Measurements from ENCODE around the gene KCNJ9. TPM values are rescaled to one million over a fixed set of nuclear protein-coding genes. Genes with fewer than 3 reads are reported as not detected.

KCNJ9 gene
- total RNA-seq, 1 experiment from 2014 or later = 0.05 TPM

DNA sequence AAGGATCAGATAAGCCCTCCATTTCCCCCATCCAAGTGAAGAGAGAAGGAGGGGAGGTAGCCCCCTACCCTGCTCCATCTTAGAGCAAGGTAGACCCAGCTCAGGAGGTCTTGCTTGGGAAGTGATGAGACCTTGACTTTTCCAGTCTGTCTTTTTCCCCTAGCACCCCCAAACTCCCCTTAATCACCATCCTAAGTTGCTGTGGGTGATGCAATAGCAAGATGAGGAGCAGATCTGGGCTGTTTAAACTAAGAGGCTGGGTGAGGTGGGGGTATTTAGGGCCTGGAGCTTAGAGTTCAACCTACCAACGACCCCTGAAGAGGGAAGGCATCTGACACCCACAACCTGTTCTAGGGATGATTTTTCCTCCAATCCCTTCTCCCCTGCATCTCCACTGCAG lies 36.0 kb downstream of the KCNJ9 start:
- H3K9me2 ChIP-seq (ENCODE audit: insufficient read depth) = no peaks in the 10 kb centered on the region
- no peaks in the 10 kb centered on the region for H3K36me3 ChIP-seq (ENCODE audit: control insufficient read depth in 1 of 2, insufficient read depth in 2 of 2, low read length in 2 of 2)
- no peaks in the 10 kb centered on the region for H3K9me3 ChIP-seq (ENCODE audit: control insufficient read depth in 1 of 2, insufficient read depth in 1 of 2, low read depth in 1 of 2, low read length in 2 of 2)
- no peak overlapping the region for H3K9ac ChIP-seq (ENCODE audit: low read length)
- DNase-seq (ENCODE audit: low read depth, low spot score) (no peak), ATAC-seq (no peak)
- H3K4me1 ChIP-seq (ENCODE audit: control insufficient read depth in 1 of 2, insufficient read depth in 2 of 2, low read length in 2 of 2) = 0 out of 4 replicates have a peak, but pooled peaks cover 0 to 4% of the 10 kb centered on the region in 2 experiments
- H3K4me2 ChIP-seq (ENCODE audit: low read length) = no peak overlapping the region
- BruUV-seq (replicated peaks) = no TSS peak
- ChIA-PET CTCF (no interaction called here), POLR2A (no interaction called here), RAD21 (ENCODE audit: low non-redundant PET in 1 of 2, low total read pairs in 2 of 2, uncharacterized antibody in 2 of 2, unreplicated experiment in 2 of 2) (no interaction called here)
- H2AFZ ChIP-seq (ENCODE audit: low read depth, low read length, poor library complexity, severe bottlenecking) = no peak overlapping the region
- no peak overlapping the region for H3K4me3 ChIP-seq (replicated peaks in 1 of 2; ENCODE audit: low read depth in 1 of 2, low read length in 2 of 2)
- H3K27me3 ChIP-seq (ENCODE audit: insufficient read depth, low read length) = no peaks in the 10 kb centered on the region
- no peaks in the 10 kb centered on the region for H3K79me2 ChIP-seq (ENCODE audit: insufficient read depth, low read length)
- no peaks in the 10 kb centered on the region for H4K20me1 ChIP-seq (ENCODE audit: insufficient read depth)
- no peak overlapping the region for H3K27ac ChIP-seq (ENCODE audit: low read depth, low read length)
- intact Hi-C loops (cut with micrococcal nuclease) = no loop called here
- TF ChIP-seq, protein P1, sequence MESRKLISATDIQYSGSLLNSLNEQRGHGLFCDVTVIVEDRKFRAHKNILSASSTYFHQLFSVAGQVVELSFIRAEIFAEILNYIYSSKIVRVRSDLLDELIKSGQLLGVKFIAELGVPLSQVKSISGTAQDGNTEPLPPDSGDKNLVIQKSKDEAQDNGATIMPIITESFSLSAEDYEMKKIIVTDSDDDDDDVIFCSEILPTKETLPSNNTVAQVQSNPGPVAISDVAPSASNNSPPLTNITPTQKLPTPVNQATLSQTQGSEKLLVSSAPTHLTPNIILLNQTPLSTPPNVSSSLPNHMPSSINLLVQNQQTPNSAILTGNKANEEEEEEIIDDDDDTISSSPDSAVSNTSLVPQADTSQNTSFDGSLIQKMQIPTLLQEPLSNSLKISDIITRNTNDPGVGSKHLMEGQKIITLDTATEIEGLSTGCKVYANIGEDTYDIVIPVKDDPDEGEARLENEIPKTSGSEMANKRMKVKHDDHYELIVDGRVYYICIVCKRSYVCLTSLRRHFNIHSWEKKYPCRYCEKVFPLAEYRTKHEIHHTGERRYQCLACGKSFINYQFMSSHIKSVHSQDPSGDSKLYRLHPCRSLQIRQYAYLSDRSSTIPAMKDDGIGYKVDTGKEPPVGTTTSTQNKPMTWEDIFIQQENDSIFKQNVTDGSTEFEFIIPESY (IDR thresholded peaks at IDR 0.05; ENCODE audit: extremely low read depth, insufficient replicate concordance, low read length) = no peak
- TF ChIP-seq FOSL1 (IDR thresholded peaks at IDR 0.05; ENCODE audit: low read depth) (no peak), YY1 (IDR thresholded peaks at IDR 0.05; ENCODE audit: extremely low read depth, insufficient replicate concordance, low read depth, low read length) (no peak), JUND (IDR thresholded peaks at IDR 0.05) (no peak), ZNF274 (IDR thresholded peaks at IDR 0.05; ENCODE audit: low read depth, low read length) (no peak), EGR1 (IDR thresholded peaks at IDR 0.05; ENCODE audit: low read depth) (no peak)

DNA sequence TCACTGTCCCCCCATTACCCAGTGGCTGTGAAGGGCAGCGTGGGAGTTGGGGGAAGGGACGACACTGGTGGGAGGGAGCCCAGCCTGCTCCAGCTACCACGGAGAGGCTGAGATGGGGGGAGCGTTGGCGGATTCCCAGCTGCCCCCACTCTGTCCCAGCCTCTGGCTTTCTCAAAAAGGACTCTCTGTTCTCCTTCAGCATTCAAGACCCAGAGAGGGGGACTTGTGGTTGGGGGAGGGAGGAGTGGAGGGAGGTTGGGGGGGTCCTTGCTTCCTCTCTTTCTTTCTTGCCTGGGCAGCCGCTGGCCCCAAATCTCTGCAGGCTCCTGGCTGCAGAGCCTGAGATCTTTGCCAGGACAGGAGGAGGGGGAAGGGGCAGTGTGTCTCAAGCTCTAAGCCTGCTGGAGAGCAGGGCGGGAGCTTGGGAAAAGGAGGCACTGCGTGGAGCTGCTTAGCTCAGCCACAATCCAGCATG lies 36.4 kb downstream of the KCNJ9 start:
- Histone ChIP-seq H3K4me2 (ENCODE audit: low read length) (no peak overlapping the region), H4K20me1 (ENCODE audit: insufficient read depth) (no peaks in the 10 kb centered on the region), H3K36me3 (ENCODE audit: control insufficient read depth in 1 of 2, insufficient read depth in 2 of 2, low read length in 2 of 2) (no peaks in the 10 kb centered on the region), H3K9me2 (ENCODE audit: insufficient read depth) (no peaks in the 10 kb centered on the region), H3K4me3 (replicated peaks in 1 of 2; ENCODE audit: low read depth in 1 of 2, low read length in 2 of 2) (no peak overlapping the region), H3K79me2 (ENCODE audit: insufficient read depth, low read length) (no peaks in the 10 kb centered on the region), H3K4me1 (ENCODE audit: control insufficient read depth in 1 of 2, insufficient read depth in 2 of 2, low read length in 2 of 2) (0 out of 4 replicates have a peak, but pooled peaks cover 0 to 4% of the 10 kb centered on the region in 2 experiments), H3K27me3 (ENCODE audit: insufficient read depth, low read length) (no peaks in the 10 kb centered on the region), H3K9me3 (ENCODE audit: control insufficient read depth in 1 of 2, insufficient read depth in 1 of 2, low read depth in 1 of 2, low read length in 2 of 2) (no peaks in the 10 kb centered on the region), H3K27ac (ENCODE audit: low read depth, low read length) (no peak overlapping the region), H3K9ac (ENCODE audit: low read length) (no peak overlapping the region), H2AFZ (ENCODE audit: low read depth, low read length, poor library complexity, severe bottlenecking) (no peak overlapping the region)
- RAD21 ChIA-PET (ENCODE audit: low non-redundant PET in 1 of 2, low total read pairs in 2 of 2, uncharacterized antibody in 2 of 2, unreplicated experiment in 2 of 2) = no interaction called here
- ATAC-seq (no peak), DNase-seq (ENCODE audit: low read depth, low spot score) (no peak)
- intact Hi-C loops (cut with micrococcal nuclease) = no loop called here
- CTCF ChIA-PET = no interaction called here
- BruUV-seq (replicated peaks) = no TSS peak
- POLR2A ChIA-PET = no interaction called here
- TF ChIP-seq, protein P1 (IDR thresholded peaks at IDR 0.05; ENCODE audit: extremely low read depth, insufficient replicate concordance, low read length) = no peak
- TF ChIP-seq CBX3 (IDR thresholded peaks at IDR 0.05; ENCODE audit: low read depth) (no peak), SP1 (IDR thresholded peaks at IDR 0.05; ENCODE audit: low read depth) (no peak), FOSL1 (IDR thresholded peaks at IDR 0.05; ENCODE audit: low read depth) (no peak), YY1 (IDR thresholded peaks at IDR 0.05; ENCODE audit: extremely low read depth, insufficient replicate concordance, low read depth, low read length) (no peak), RAD21 (IDR thresholded peaks at IDR 0.05; ENCODE audit: low read depth) (no peak), POLR2AphosphoS5 (IDR thresholded peaks at IDR 0.05; ENCODE audit: low read depth, low read length) (no peak), JUND (IDR thresholded peaks at IDR 0.05) (no peak), ZFX (IDR thresholded peaks at IDR 0.05) (no peak), EZH2 (IDR thresholded peaks at IDR 0.05) (no peak), SRF (IDR thresholded peaks at IDR 0.05; ENCODE audit: low read depth) (no peak), ZNF274 (IDR thresholded peaks at IDR 0.05; ENCODE audit: low read depth, low read length) (no peak), TCF7L2 (IDR thresholded peaks at IDR 0.05; ENCODE audit: borderline replicate concordance, extremely low read depth, insufficient read depth, insufficient read length) (no peak)
- TF ChIP-seq, protein P2, sequence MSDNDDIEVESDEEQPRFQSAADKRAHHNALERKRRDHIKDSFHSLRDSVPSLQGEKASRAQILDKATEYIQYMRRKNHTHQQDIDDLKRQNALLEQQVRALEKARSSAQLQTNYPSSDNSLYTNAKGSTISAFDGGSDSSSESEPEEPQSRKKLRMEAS (IDR thresholded peaks at IDR 0.05) = no peak
